GM21390 (cell line): ENCODE measurements around the gene EGFLAM.
"Not testable (repeated sequence)": the region's sequence is repeated elsewhere in the genome, so short reads cannot be mapped to it uniquely, and the experiment has no call there.

ENCODE experiments used
- ATAC-seq: cut with Tn5 transposase; IDR thresholded peaks from one replicate; pipeline ENCODE4 v1.9.1; 2021; ENCODE audit not compliant: unreplicated experiment

The EGFLAM gene

GRCh38 chr5:38323645-38324295 lies 65.4 kb downstream of the EGFLAM start:
- ATAC-seq = no peak

GRCh38 chr5:38329132-38329715 lies 70.9 kb downstream of the EGFLAM start:
- ATAC-seq = no peak

GRCh38 chr5:38330207-38330606 lies 71.8 kb downstream of the EGFLAM start:
- no peak for ATAC-seq

GRCh38 chr5:38331831-38332230 lies 73.5 kb downstream of the EGFLAM start:
- ATAC-seq = no peak

GRCh38 chr5:38333181-38333580 lies 74.8 kb downstream of the EGFLAM start:
- ATAC-seq = not testable (repeated sequence)

GRCh38 chr5:38338455-38338854 lies 80.1 kb downstream of the EGFLAM start:
- no peak for ATAC-seq

GRCh38 chr5:38339446-38339845 lies 81.1 kb downstream of the EGFLAM start:
- ATAC-seq = no peak

GRCh38 chr5:38341056-38341455 lies 82.7 kb downstream of the EGFLAM start:
- ATAC-seq = no peak

- no peak for ATAC-seq
Measured at GRCh38 chr5:38341641-38342040, 83.3 kb downstream of the EGFLAM start.

- ATAC-seq = no peak
Measured at GRCh38 chr5:38342261-38342660, 83.9 kb downstream of the EGFLAM start.

- ATAC-seq = no peak
Measured at GRCh38 chr5:38344891-38345290, 86.5 kb downstream of the EGFLAM start.

GRCh38 chr5:38346593-38346992 lies 88.2 kb downstream of the EGFLAM start:
- ATAC-seq = no peak

GRCh38 chr5:38347040-38347763 lies 88.8 kb downstream of the EGFLAM start:
- no peak for ATAC-seq

- ATAC-seq = no peak
Measured at GRCh38 chr5:38347896-38348295, 89.5 kb downstream of the EGFLAM start.

- no peak for ATAC-seq
Measured at GRCh38 chr5:38360323-38361061, 102.1 kb downstream of the EGFLAM start.

- ATAC-seq = no peak
Measured at GRCh38 chr5:38362713-38363112, 104.4 kb downstream of the EGFLAM start.

GRCh38 chr5:38364825-38365224 lies 106.5 kb downstream of the EGFLAM start:
- ATAC-seq = no peak

- no peak for ATAC-seq
Measured at GRCh38 chr5:38367410-38367809, 109.1 kb downstream of the EGFLAM start.

- no peak for ATAC-seq
Measured at GRCh38 chr5:38367966-38368365, 109.6 kb downstream of the EGFLAM start.

GRCh38 chr5:38369692-38370091 lies 111.3 kb downstream of the EGFLAM start:
- ATAC-seq = no peak

- ATAC-seq = no peak
Measured at GRCh38 chr5:38370358-38371100, 112.2 kb downstream of the EGFLAM start.
